ENCODE measurements around the gene COL6A3.
A peak's percentile ranks its signal among the peaks of the same experiment; 100 is the strongest.

The COL6A3 gene

GRCh38 chr2:237343993-237344392 is 70.0 kb downstream of the COL6A3 start:
- TF ChIP-seq, protein P1, sequence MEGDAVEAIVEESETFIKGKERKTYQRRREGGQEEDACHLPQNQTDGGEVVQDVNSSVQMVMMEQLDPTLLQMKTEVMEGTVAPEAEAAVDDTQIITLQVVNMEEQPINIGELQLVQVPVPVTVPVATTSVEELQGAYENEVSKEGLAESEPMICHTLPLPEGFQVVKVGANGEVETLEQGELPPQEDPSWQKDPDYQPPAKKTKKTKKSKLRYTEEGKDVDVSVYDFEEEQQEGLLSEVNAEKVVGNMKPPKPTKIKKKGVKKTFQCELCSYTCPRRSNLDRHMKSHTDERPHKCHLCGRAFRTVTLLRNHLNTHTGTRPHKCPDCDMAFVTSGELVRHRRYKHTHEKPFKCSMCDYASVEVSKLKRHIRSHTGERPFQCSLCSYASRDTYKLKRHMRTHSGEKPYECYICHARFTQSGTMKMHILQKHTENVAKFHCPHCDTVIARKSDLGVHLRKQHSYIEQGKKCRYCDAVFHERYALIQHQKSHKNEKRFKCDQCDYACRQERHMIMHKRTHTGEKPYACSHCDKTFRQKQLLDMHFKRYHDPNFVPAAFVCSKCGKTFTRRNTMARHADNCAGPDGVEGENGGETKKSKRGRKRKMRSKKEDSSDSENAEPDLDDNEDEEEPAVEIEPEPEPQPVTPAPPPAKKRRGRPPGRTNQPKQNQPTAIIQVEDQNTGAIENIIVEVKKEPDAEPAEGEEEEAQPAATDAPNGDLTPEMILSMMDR (IDR thresholded peaks at IDR 0.05), result no peak
- H3K27ac ChIP-seq, result no peak overlapping the region
- H3K4me3 ChIP-seq, result no peak overlapping the region
- no peak for DNase-seq (ENCODE audit: low spot score)

DNA sequence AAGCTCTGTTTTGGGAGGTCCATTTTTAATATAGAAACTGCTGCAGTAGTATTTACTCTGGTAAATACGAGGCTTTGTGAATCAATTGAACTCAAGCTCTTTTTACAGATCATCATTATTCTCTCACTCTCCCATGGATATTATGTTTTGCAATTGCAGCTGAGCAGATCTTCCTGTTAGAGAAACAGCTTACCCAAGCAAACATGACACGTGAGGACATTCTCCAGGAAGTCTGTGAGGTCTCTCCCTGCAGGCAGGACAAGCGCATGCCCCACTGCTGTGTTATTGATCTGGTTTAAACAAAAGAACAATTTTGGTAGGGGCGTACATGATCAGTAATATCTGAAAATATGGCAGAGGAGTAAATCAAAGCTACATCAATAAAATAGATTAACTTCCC is 72.1 kb downstream of the COL6A3 start:
- TF ChIP-seq, protein P1 (IDR thresholded peaks at IDR 0.05), result no peak
- DNase-seq (ENCODE audit: low spot score), result no peak
- no peak overlapping the region for H3K4me3 ChIP-seq
- H3K27ac ChIP-seq, result peak overlapping the region in 1 of 2 donors; percentile 29

DNA sequence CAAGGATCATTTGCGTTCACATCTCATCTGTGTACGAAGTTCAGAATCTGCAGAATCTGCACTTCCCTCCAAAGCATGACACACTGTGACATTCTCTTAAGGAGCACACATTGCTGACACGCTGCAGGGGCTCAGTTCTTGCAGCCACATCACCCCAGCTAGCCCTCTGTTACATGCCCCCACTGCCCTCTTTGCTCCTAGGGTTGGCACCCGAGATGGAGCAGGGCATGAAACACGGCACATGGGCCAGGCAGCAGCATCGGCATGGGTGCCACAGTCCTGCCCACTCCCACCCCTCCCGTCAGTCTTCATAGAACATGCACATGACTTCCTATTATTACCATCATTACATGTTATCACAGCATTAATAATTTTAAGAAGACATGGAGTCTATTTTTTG is 76.4 kb downstream of the COL6A3 start:
- TF ChIP-seq, protein P1 (IDR thresholded peaks at IDR 0.05), result no peak
- no peak for DNase-seq (ENCODE audit: low spot score)
- H3K4me3 ChIP-seq, result no peak overlapping the region
- H3K27ac ChIP-seq, result no peak overlapping the region

- DNase-seq (ENCODE audit: low spot score), result no peak
- no peak overlapping the region for H3K4me3 ChIP-seq
- TF ChIP-seq, protein P1 (IDR thresholded peaks at IDR 0.05), result no peak
- H3K27ac ChIP-seq, result no peak overlapping the region
These were observed 77.8 kb downstream of the COL6A3 start for GRCh38 chr2:237336131-237336530.

- TF ChIP-seq, protein P1 (IDR thresholded peaks at IDR 0.05), result no peak
- DNase-seq (ENCODE audit: low spot score), result no peak
- no peak overlapping the region for H3K27ac ChIP-seq
These were observed 80.2 kb downstream of the COL6A3 start for GRCh38 chr2:237333748-237334147.

GRCh38 chr2:237330541-237330940 is 83.4 kb downstream of the COL6A3 start:
- TF ChIP-seq, protein P1 (IDR thresholded peaks at IDR 0.05), result no peak
- DNase-seq (ENCODE audit: low spot score), result no peak
- no peak overlapping the region for H3K4me3 ChIP-seq
- H3K27ac ChIP-seq, result no peak overlapping the region

More at GRCh38 chr2:237333748-237334147, 80.2 kb downstream of the COL6A3 start:
- no peak overlapping the region for H3K4me3 ChIP-seq

DNA sequence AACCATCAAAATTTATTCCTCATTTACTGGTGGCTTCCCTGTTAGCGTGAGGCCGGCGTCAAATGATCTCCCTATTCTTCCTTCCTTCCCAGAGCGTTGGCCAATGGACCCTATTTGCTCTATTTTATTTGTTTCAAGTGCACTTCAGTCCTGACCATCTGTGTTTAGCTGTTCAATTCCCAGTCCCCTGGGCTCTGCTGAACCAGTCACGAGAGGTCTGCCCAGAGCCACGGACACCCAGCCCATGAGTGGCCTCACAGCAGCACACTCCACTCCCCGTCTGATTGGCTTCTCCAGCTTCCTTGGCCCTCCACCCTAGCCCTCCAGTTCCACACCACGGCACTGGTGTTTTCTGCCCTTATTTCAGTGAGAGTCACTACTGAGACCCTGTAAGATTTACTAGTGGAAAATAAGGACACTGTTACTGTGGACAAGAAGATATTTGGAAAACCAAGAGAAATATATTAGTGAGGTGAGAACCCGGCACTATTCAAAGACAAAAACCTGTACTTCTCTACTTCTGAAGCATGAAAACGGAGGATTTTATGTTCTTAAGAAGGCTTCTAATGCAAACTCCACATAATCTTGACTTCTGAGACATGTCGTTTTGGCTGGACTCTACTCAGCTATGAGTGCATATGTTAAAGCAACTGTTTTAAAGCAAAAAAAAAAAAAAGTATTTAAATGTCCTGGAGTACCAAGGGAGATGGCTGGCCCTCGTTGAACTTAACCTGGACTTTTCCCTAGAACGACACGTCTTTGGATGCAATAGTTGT is 86.6 kb downstream of the COL6A3 start:
- Histone ChIP-seq H3K27ac (peak overlapping the region; percentile 58 to 62), H3K4me3 (no peak overlapping the region)
- TF ChIP-seq, protein P1 (IDR thresholded peaks at IDR 0.05), result no peak
- DNase-seq (ENCODE audit: low spot score), result no peak

Data from coronary artery (tissue), 2 donors.